Spleen (tissue), 7 donors: Measurements from ENCODE around the gene C1QTNF1.

Source experiments
- CTCF ChIP-seq, 11 experiments: fragments of 200-600 bp in 7 of 11; fragments of 450-650 bp in 4 of 11; sonication (generic) in 4 of 11; IDR thresholded peaks in 8 of 11; conservative IDR thresholded peaks in 3 of 11; 1 replicate in 7 of 11; 2 replicates in 4 of 11; pipeline versions ENCODE4 v1.4.0 to v1.8.0; 2016 to 2021; ENCODE audit warnings: antibody characterized with exemption in 11 of 11, inconsistent platforms in 4 of 11, mild to moderate bottlenecking in 1 of 11
- POLR2A ChIP-seq, 3 donors: fragments of 450-650 bp; IDR thresholded peaks; one replicate each; pipeline ENCODE4 v1.5.1; 2017; ENCODE audit warnings: antibody characterized with exemption in 3 of 3, mild to moderate bottlenecking in 1 of 3
- donor health status: DM: no; HTN: no; CAD: no; lungs with moderate emphysema.
- donor health status: DM: no; HTN: no; CAD: no.
- donor health status: DM: no; HTN: no; CAD: no.

GRCh38 chr17:79094261-79094660 lies 70.3 kb downstream of the C1QTNF1 start:
- TF ChIP-seq CTCF (IDR thresholded peaks at IDR 0.05 in 8 of 11, conservative IDR thresholded peaks at IDR 0.05 in 3 of 11) (no peak), POLR2A (IDR thresholded peaks at IDR 0.05) (no peak)
